Stomach smooth muscle (tissue), 2 donors: ENCODE results near the gene DAGLA.

Source experiments
- H3K27ac ChIP-seq: one replicate; pipeline ENCODE4 v1.7.0; 2013; ENCODE audit warnings: mild to moderate bottlenecking, low read length, inconsistent platforms
- H3K27me3 ChIP-seq, 2 donors: one replicate each; pipeline ENCODE4 v1.7.0; 2013; ENCODE audit warnings: low read length in 2 of 2; ENCODE audit not compliant: insufficient read depth in 2 of 2, control insufficient read depth in 1 of 2
- H3K36me3 ChIP-seq, 2 donors: one replicate each; pipeline ENCODE4 v1.7.0; 2013; ENCODE audit warnings: low read length in 2 of 2; ENCODE audit not compliant: control insufficient read depth in 2 of 2, insufficient read depth in 2 of 2
- H3K4me1 ChIP-seq: one replicate; pipeline ENCODE4 v1.7.0; 2013; ENCODE audit warnings: low read length; ENCODE audit not compliant: control insufficient read depth, insufficient read depth
- H3K4me3 ChIP-seq, 2 donors: one replicate each; pipeline ENCODE4 v1.7.0; 2013; ENCODE audit warnings: low read length in 2 of 2
- H3K9ac ChIP-seq, 2 donors: one replicate each; pipeline ENCODE4 v1.7.0; 2013; ENCODE audit warnings: low read length in 2 of 2, mild to moderate bottlenecking in 1 of 2
- H3K9me3 ChIP-seq, 2 donors: one replicate each; pipeline ENCODE4 v1.7.0; 2013; ENCODE audit warnings: low read length in 2 of 2; ENCODE audit not compliant: control insufficient read depth in 2 of 2
- donor health status: healthy.
- donor health status: Pancreatic carcinoma.

DAGLA gene

GRCh38 chr11:61747192-61747966 is 67.2 kb downstream of the DAGLA start:
- Histone ChIP-seq H3K4me3 (no peak overlapping the region), H3K27me3 (peaks cover 12 to 13% of the 10 kb centered on the region in 2 donors), H3K9ac (no peak overlapping the region), H3K27ac (no peak overlapping the region), H3K9me3 (no peaks in the 10 kb centered on the region), H3K36me3 (no peaks in the 10 kb centered on the region), H3K4me1 (peaks cover 5% of the 10 kb centered on the region)

GRCh38 chr11:61747967-61748285 is 67.7 kb downstream of the DAGLA start:
- no peaks in the 10 kb centered on the region for H3K36me3 ChIP-seq
- H3K9ac ChIP-seq: no peak overlapping the region
- H3K27me3 ChIP-seq: peaks cover 15 to 16% of the 10 kb centered on the region in 2 donors
- peaks cover 10% of the 10 kb centered on the region for H3K4me1 ChIP-seq
- H3K9me3 ChIP-seq: no peaks in the 10 kb centered on the region
- no peak overlapping the region for H3K27ac ChIP-seq
- no peak overlapping the region for H3K4me3 ChIP-seq

- Histone ChIP-seq H3K27me3 (peaks cover 22 to 26% of the 10 kb centered on the region in 2 donors), H3K9ac (no peak overlapping the region), H3K27ac (no peak overlapping the region), H3K4me3 (no peak overlapping the region), H3K36me3 (no peaks in the 10 kb centered on the region), H3K9me3 (no peaks in the 10 kb centered on the region), H3K4me1 (peaks cover 10% of the 10 kb centered on the region)
These were observed 69.5 kb downstream of the DAGLA start for GRCh38 chr11:61749591-61750217.

- Histone ChIP-seq H3K9ac (no peak overlapping the region), H3K27ac (no peak overlapping the region), H3K4me3 (no peak overlapping the region), H3K27me3 (peaks cover 22 to 26% of the 10 kb centered on the region in 2 donors), H3K9me3 (no peaks in the 10 kb centered on the region), H3K36me3 (no peaks in the 10 kb centered on the region), H3K4me1 (peaks cover 10% of the 10 kb centered on the region)
These were observed 70.6 kb downstream of the DAGLA start for GRCh38 chr11:61750631-61751273.

GRCh38 chr11:61751384-61751783 is 71.2 kb downstream of the DAGLA start:
- Histone ChIP-seq H3K36me3 (no peaks in the 10 kb centered on the region), H3K27me3 (peaks cover 22 to 26% of the 10 kb centered on the region in 2 donors), H3K4me1 (peaks cover 10% of the 10 kb centered on the region), H3K9me3 (no peaks in the 10 kb centered on the region), H3K9ac (no peak overlapping the region), H3K4me3 (no peak overlapping the region), H3K27ac (no peak overlapping the region)

GRCh38 chr11:61752117-61752924 is 72.1 kb downstream of the DAGLA start, which contains the start of gene MYRF:
MYRF (plus strand) TSS chr11:61752636; CDS start chr11:61752745, 109 bp downstream.
- no peaks in the 10 kb centered on the region for H3K36me3 ChIP-seq
- peaks cover 22 to 26% of the 10 kb centered on the region in 2 donors for H3K27me3 ChIP-seq
- H3K27ac ChIP-seq: no peak within 1 kb of the TSS
- H3K9me3 ChIP-seq: no peaks in the 10 kb centered on the region
- H3K9ac ChIP-seq: peak within 1 kb of the TSS in 1 of 2 donors; percentile 42
- H3K4me1 ChIP-seq: peaks cover 10% of the 10 kb centered on the region
- peak within 1 kb of the TSS; percentile 43 to 59 for H3K4me3 ChIP-seq

- Histone ChIP-seq H3K4me1 (peaks cover 6% of the 10 kb centered on the region), H3K9ac (no peak overlapping the region), H3K9me3 (no peaks in the 10 kb centered on the region), H3K27me3 (peaks cover 20 to 26% of the 10 kb centered on the region in 2 donors), H3K4me3 (peak overlapping the region; percentile 43 to 59), H3K36me3 (no peaks in the 10 kb centered on the region), H3K27ac (no peak overlapping the region)
These were observed 72.8 kb downstream of the DAGLA start for GRCh38 chr11:61752925-61753521.

- no peak overlapping the region for H3K27ac ChIP-seq
- no peaks in the 10 kb centered on the region for H3K36me3 ChIP-seq
- H3K27me3 ChIP-seq: peaks cover 20 to 26% of the 10 kb centered on the region in 2 donors
- no peak overlapping the region for H3K4me3 ChIP-seq
- H3K4me1 ChIP-seq: peaks cover 5% of the 10 kb centered on the region
- no peaks in the 10 kb centered on the region for H3K9me3 ChIP-seq
- H3K9ac ChIP-seq: no peak overlapping the region
These were observed 73.5 kb downstream of the DAGLA start for GRCh38 chr11:61753672-61754071.

- Histone ChIP-seq H3K4me1 (peaks cover 5% of the 10 kb centered on the region), H3K4me3 (no peak overlapping the region), H3K9me3 (no peaks in the 10 kb centered on the region), H3K36me3 (no peaks in the 10 kb centered on the region), H3K27ac (no peak overlapping the region), H3K27me3 (peaks cover 20 to 23% of the 10 kb centered on the region in 2 donors), H3K9ac (no peak overlapping the region)
These were observed 74.6 kb downstream of the DAGLA start for GRCh38 chr11:61754534-61755482.
